HG02642 (cell line): ENCODE measurements around the gene TEX19.
"Not testable (repeated sequence)": the region's sequence is repeated elsewhere in the genome, so short reads cannot be mapped to it uniquely, and the experiment has no call there.

Source experiments
- ATAC-seq: cut with Tn5 transposase; IDR thresholded peaks from one replicate; pipeline ENCODE4 v1.9.1; 2021; ENCODE audit warnings: mild to moderate bottlenecking; ENCODE audit not compliant: unreplicated experiment, poor library complexity

Gene TEX19

GRCh38 chr17:82333279-82334171 is 25.5 kb upstream of the TEX19 start, which contains the start of gene SECTM1:
Gene SECTM1, minus strand, starts transcription at chr17:82333766. Its CDS starts 6,526 bp downstream, at chr17:82327240.
- ATAC-seq, result no peak

DNA sequence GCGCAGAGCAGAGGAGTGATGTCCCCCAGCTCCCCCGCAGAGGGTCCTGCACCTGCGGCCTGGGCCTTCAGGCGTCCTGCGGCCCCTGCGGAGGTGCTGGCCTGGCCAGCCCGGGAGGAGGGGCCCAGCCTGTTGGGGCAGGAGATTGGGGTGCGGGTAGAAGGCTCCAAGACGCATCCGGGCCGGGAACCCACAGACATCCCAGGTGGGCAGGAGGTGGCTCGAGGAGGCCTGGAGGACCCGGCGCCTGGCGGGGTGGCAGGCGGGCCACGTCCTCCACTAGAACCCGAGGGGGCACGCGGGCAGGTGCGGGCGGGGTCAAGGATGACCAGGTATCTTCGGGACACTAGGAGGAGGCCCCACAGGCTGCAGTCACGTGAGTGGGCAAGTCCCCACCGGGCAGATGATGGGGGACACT is 24.8 kb upstream of the TEX19 start:
- ATAC-seq, result no peak

DNA sequence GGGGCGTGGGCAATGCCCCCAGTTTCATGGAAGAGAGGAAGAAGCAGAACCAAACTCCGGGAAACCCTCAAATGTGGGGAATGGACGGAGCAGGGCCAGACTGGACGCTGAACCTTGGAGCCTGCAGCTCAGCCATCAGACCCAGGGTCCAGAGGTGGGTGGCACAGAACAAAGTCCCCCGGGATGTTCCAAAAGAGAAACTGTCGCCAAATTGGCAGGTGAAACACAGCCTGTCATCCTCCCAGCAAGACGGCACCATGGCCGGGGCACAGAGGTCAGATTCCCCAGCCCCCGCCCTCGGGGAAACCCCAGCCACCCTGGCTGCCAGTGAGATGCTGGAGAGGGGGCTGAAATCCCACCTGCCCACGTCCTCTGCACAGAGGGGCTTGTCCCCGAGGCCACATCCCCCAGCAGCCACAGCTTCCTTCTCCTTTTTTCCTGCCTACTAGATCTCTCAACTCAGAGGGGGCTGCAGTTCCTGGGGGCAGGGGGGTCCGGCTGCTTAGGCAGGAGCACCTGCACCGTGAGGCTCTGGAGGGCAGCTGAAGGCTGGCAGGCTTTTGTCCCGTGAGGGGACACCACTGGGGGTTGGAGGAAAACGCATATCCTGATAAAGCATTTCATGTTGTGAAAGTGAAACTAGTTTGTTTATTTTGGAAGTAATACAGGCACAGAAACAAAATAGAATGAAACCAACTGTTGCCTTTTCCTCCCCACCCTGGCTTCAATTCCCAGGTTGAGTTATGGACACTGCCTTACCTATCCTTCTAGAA is 24.2 kb upstream of the TEX19 start:
- no peak for ATAC-seq

GRCh38 chr17:82338858-82339633 is 20.0 kb upstream of the TEX19 start:
- ATAC-seq, result no peak

DNA sequence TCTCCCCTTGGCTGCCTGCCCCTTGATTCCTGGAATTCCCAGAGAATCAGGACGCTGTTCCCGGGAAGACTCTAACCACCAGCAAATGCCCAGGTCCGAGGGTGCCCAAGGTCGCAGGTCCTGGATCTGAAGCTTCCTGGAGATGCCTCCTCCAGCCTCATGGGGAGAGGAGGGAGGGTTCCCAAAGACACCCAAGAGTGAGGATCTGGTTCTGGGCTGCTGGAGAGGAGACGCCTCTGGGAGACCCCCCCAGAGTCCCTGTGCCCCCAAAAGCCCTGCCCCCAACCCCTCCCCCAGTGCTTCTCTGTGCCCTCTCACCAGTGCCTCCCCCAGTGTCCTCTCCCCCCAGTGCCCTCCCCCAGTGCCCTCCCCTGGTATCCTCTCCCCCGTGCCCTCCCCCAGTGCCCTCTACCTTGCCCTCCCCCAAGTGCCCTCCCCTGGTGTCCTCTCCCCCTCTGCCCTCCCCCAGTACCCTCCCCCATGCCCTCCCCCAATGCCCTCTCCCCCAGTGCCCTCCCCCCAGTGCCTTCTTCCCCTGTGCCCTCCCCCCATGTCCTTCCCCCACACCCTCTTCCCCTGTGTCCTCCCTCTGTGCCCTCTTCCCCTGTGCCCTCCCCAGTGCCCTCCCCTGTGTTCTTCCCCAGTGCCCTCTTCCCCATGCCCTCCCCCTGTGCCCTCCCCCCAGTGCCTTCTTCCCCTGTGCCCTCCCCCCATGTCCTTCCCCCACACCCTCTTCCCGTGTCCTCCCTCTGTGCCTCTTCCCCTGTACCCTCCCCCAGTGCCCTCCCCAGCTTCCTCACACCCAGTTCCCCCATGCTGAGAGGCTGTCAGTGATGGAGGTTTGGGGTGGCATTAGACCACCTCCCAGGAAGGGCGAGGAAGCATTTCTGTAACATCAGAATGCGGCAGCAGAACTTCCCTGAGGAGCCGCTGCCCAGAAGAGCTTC is 19.1 kb upstream of the TEX19 start:
- no peak for ATAC-seq

GRCh38 chr17:82342361-82343079 is 16.5 kb upstream of the TEX19 start:
- ATAC-seq, result no peak

GRCh38 chr17:82343560-82343959 is 15.5 kb upstream of the TEX19 start:
- no peak for ATAC-seq

DNA sequence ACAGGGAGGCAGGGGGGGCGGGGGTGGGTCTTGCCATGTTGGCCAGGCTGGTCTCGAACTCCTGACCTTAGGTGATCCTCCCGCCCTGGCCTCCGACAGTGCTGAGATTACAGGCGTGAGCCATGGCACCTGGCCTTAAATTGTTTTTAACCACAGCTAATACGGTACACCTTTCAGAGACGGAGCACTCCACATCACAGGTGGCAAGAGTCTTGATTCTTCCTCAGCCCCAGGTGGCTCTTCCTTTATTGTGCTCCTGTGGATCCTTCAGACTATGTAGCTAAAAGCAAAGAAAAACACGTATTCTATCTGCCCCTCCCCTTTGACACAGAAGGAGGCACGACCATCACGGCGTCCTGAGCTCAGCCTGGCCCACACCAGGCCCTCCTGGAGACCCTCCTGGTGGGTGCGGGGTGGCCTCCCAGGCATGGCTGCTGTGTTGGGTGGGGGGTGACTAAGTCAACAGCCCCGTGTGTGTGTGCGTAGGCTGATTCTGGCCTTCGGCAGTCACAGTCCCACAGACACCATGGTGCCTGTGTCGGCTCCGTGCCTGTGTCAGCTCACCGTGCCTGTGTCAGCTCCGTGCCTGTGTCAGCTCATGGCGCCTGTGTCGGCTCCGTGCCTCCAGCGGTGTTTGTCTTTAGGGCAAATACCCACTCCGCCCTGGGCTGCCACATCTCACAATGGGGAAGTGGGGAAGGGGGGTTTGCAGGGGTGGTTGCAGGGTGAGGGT is 14.7 kb upstream of the TEX19 start:
- no peak for ATAC-seq

- no peak for ATAC-seq
Measured at GRCh38 chr17:82345151-82345976, 13.7 kb upstream of the TEX19 start.

DNA sequence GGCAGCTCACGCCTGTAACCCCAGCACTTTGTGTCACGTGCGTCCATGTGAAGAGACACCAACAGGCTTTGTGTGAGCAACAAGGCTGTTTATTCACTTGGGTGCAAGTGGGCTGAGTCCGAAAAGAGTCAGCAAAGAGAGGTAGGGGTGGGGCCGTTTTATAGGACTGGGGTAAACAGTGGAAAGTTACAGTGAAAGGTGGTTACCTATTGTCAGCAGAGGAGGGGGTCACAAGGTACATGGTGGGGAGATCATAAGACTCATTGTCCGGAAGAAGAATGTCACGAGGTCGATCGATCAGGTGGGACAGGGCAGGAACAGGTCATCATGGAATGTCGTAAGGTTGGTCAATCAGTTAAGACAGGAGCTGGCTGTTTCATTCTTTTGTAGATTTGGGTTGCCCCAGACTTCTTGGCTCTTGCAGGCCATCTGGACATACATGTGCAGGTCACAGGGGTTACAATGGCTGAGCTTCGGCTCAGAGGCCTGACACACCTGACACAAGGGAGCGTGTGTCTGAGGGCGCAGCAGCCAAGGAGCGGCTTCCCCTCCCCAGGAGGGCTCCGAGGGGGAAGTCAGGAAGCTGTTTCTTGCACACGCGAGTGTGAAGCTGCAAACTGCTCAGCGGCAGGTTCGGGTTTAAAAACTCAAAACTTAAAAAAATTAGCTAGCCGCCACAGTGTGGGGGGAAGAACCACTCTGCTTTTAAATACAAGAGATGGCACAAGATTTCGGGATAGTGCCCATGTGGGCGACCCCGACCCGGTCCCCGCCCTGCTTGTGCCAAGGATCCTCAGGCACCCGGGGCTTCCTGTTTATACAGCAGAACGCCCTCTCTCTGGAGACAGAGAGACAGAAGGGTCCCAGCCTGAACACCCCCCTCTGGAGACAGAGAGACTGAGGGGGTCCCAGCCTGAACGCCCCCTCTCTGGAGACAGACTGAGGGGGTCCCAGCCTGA is 12.4 kb upstream of the TEX19 start:
- ATAC-seq, result no peak

- ATAC-seq, result not testable (repeated sequence)
Measured at GRCh38 chr17:82347994-82348393, 11.1 kb upstream of the TEX19 start.

GRCh38 chr17:82348434-82348833 is 10.6 kb upstream of the TEX19 start:
- no peak for ATAC-seq

DNA sequence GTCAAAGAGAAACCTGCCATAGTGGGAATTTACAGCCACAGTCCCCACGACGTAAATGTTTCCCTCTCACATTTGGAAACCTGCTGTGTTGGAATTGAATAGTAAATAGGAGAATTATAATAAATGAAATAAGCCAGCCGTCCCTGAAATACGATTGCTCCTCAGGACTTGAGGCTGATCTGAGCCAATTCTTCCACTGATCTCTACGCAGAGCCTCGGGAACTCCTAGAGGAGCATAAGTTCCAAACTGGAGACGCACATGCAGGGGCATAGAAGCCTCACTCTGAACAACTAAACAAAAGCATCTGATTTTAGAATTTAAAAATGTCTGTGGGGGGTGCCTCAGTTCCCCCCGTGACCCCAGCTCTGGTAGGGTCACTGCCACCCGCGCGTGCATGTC is 10.2 kb upstream of the TEX19 start:
- ATAC-seq, result no peak

GRCh38 chr17:82349287-82349701 is 9.8 kb upstream of the TEX19 start:
- ATAC-seq, result no peak

DNA sequence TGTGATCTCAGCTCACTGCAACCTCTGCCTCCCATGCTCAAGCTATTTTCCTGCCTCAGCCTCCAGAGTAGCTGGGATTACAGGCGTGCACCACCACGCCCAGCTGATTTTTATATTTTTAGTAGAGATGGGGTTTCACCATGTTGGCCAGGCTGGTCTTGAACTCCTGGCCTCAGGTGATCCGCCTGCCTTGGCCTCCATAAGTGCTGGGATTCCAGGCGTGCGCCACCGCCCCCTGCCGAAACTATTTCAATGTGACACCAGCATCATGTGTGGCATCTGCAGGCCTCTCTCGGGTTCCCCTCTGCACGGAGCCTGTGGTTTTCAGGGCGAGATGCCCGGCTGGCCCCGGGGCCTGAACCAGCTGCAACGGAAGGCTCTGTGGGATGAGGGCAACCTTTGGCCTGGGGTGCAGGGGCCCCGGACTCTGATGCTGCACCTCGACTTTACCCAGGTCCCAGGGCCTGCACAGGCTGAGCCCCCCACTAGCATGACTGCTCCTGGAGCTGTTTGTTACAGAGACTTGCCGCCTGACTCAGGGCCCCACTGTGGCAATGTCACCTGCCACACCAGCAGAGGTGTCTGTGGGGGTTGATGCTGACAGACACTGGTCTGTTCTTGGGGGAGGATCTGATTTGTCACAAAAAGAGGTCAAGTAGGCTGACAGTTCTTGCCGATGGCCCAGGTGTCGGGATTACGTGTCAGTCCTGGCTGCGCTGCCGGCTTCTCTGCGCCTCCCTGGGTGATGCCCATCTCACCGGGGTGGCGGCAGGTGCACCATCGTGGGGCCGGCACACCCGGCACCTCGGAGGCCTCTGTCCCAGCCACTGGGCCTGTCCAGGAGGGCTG is 8.6 kb upstream of the TEX19 start:
- no peak for ATAC-seq
